GM12872 (cell line): ENCODE results near the gene COPS8.

Experiments used
- TF ChIP-seq, protein P1 (sequence below): IDR thresholded peaks from 3 replicates; pipeline ENCODE4 v1.5.1; 2011; ENCODE audit warnings: low read depth, mild to moderate bottlenecking, low read length, moderate library complexity; ENCODE audit not compliant: insufficient read depth

Gene COPS8

GRCh38 chr2:237129625-237130263 is 44.1 kb downstream of the COPS8 start:
- TF ChIP-seq, protein P1, sequence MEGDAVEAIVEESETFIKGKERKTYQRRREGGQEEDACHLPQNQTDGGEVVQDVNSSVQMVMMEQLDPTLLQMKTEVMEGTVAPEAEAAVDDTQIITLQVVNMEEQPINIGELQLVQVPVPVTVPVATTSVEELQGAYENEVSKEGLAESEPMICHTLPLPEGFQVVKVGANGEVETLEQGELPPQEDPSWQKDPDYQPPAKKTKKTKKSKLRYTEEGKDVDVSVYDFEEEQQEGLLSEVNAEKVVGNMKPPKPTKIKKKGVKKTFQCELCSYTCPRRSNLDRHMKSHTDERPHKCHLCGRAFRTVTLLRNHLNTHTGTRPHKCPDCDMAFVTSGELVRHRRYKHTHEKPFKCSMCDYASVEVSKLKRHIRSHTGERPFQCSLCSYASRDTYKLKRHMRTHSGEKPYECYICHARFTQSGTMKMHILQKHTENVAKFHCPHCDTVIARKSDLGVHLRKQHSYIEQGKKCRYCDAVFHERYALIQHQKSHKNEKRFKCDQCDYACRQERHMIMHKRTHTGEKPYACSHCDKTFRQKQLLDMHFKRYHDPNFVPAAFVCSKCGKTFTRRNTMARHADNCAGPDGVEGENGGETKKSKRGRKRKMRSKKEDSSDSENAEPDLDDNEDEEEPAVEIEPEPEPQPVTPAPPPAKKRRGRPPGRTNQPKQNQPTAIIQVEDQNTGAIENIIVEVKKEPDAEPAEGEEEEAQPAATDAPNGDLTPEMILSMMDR = no peak

DNA sequence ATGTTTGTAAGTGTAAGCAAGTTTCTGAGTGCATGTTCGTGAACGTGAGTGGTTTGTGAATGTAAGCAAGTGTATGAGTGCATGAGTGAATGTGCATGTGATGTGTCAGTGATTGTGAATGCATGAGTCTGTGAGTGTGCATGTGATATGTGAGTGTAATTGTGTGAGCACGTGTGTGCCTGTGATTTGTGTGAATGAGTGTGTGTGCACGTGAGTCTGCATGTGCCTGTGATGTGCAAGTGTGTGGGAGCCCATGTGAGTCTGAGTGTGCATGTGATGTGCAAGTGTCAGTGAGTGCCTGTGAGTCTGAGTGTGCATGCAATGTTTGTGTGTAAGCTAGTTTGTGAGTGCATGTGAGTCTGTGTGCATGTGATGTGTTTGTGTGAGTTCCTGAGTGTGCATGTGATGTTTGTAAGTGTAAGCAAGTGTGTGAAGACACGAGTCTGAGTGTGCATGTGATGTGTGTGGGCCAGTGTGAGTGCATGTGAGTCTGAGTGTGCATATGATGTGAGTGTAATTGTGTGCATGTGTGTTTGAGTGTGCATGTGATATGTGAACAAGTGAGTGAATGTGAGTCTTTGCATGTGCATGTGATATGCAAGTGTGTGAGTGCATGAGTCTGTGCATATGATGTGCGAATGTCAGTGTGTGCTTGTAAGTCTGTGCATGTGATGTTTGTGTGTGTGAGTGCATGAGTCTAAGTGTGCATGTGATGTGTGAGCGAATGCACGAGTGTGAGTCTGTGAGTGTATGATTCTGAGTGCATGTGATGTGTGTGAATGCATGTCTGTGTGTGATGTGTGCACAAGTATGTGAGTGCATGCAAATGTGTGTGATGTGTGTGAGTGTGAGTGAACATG is 45.1 kb downstream of the COPS8 start:
- TF ChIP-seq, protein P1 = no peak

DNA sequence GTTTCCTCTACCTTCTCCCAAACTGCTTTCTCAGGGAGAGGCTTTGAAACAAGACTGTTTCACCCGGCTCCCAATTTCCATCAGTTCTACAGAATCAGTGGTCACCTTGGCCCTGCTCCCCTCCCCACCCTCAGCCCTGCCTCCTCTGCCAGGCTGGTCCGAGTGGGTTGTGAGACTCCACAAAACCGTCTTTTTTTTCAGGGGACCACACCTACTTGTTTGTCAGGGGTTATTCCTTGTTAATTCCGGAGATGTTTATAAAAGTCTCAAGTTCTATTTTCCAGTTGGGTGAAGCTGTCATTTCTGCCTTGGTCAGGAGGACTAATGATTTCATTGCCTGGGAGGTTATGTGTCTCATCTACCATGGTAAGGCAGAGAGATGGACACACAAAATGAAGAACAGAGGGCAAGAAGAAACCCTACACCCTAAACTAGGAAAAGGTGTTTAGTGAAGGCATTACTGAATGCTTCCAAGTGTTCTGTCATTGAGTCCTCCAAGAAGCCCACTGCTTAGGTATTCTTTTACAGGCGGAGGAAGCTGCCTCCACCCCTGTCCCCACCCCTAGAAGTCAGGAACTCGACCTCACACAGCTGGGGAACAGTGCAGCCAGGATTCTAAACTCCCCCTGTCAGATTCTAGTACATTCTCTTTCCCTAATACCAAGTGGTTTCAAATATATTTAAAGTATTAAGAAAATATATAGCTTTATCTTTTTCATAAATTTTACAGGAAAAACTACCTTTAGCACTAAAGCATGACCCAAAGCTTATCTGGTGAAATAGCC is 46.3 kb downstream of the COPS8 start:
- TF ChIP-seq, protein P1 = no peak

GRCh38 chr2:237132799-237133198 is 47.1 kb downstream of the COPS8 start:
- TF ChIP-seq, protein P1 = peak; percentile 75

DNA sequence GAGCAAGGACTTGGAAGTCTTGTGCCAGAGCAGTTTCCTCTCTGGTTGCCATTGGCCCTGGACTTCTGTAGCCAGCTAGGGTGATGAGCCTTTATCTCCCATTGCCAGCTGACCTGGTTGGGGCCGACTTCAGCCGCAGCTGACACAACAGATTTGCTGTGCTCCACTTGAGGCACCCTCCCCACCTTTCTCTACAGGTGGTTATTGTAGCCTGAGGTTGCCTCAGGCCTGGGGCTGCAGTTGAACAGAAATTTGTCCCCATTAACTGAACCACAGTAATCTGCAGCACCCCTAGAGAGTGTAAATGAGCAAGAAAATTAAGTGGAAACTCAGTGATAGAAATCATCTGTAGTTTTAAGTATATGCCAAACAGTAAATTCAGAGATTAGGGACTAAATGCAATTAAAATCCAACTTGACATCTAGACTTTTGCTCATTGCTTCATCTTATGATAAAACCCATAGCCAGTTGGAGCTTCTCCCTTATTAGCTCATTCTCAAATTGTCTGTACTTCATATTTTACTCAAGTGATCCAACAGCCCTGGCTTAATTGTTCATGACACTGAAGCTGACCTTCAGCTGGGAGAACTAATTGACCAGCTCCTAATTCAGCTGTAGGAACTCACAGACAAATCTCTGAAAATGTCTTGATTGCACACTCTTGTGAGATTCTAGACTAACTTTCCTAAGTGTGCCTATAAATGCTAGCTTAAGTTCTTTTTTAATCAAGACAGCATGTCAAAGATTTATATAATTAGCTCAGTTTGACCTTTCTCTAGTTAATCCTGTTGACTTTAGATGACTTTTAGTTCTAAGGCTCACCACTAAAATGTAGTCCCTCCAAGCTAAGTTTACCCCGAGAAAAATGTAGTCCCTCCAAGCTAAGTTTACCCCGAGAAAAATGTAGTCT is 48.9 kb downstream of the COPS8 start:
- TF ChIP-seq, protein P1 = no peak

DNA sequence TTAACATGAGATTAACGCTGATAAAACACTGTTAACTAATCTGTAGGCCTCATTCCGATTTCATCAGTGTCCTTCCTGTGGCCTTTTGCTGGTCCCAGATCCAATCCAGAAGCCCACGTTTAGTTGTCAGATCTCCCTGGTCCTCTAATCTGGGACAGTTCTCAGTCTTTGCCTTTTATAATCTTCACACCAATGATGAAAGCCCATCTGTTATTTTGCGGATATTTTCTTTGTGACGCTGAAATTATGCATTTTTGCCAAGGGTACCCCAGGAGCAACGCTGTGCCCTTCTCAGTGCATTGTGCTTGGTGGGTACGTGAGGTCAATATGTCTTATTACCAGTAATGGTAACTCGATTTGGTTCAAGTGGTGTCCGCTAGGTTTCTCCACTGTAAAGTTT is 51.1 kb downstream of the COPS8 start:
- TF ChIP-seq, protein P1 = no peak
